OCI-LY1 (cell line): ENCODE data around the gene GPR158.

Experiments used
- EZH2 ChIP-seq: fragments of 200-600 bp; sonication (generic), shearing (Covaris generic); IDR thresholded peaks from 2 replicates; pipeline ENCODE4 v1.8.0; 2017; ENCODE audit warnings: borderline replicate concordance, mixed run types, mild to moderate bottlenecking, antibody characterized with exemption, low read length, moderate library complexity, mixed read lengths
- TF ChIP-seq, protein P1 (sequence below): fragments of 200-600 bp; sonication (generic), shearing (Covaris generic); IDR thresholded peaks from 2 replicates; pipeline ENCODE4 v1.5.1; 2017; ENCODE audit warnings: mild to moderate bottlenecking, antibody characterized with exemption, low read length, moderate library complexity, mixed read lengths

DNA sequence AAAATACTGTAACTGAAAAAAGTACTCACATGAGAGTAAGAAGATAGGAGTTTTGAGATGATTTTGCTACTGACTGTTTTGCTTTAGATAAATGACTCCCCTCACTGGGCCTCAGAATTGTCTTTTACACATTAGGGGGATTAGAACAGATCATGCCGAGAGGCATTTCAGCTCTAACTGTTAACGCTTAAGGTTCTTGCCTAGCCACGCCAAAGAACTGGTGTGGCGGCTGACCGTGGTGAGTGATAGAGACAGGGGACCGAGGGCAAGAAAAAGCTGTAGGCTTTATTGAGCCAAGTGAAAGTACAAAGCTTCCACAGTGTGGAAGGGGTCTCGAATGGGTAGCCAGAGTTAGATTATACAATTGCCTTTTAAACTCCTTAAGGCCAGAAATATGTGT, 390.8 kb downstream of the GPR158 start:
- no peak for TF ChIP-seq EZH2
- TF ChIP-seq, protein P1, sequence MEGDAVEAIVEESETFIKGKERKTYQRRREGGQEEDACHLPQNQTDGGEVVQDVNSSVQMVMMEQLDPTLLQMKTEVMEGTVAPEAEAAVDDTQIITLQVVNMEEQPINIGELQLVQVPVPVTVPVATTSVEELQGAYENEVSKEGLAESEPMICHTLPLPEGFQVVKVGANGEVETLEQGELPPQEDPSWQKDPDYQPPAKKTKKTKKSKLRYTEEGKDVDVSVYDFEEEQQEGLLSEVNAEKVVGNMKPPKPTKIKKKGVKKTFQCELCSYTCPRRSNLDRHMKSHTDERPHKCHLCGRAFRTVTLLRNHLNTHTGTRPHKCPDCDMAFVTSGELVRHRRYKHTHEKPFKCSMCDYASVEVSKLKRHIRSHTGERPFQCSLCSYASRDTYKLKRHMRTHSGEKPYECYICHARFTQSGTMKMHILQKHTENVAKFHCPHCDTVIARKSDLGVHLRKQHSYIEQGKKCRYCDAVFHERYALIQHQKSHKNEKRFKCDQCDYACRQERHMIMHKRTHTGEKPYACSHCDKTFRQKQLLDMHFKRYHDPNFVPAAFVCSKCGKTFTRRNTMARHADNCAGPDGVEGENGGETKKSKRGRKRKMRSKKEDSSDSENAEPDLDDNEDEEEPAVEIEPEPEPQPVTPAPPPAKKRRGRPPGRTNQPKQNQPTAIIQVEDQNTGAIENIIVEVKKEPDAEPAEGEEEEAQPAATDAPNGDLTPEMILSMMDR = no peak
